AG04450 (cell line): ENCODE results near the gene NOP16. TPM values are rescaled to one million over a fixed set of nuclear protein-coding genes. Genes with fewer than 3 reads are reported as not detected.

ENCODE experiments used
- CTCF ChIA-PET: fragments of 300-600, 350-600 bp; formaldehyde crosslinking; extraction: SDS; loops from one replicate; lab custom pipeline; 2022; ENCODE audit warnings: antibody characterized with exemption, inconsistent platforms; lab: Charles Lee
- POLR2A ChIA-PET: fragments of 350-600 bp; formaldehyde crosslinking; extraction: SDS; loops from one replicate; lab custom pipeline; 2021; ENCODE audit warnings: antibody characterized with exemption, inconsistent platforms; lab: Yijun Ruan, JAX
- DNase-seq: peaks from one replicate; pipeline ENCODE4 v3.0.0-alpha.2; 2011; ENCODE audit warnings: low read depth, low spot score
- H3K27ac ChIP-seq: one replicate; pipeline ENCODE4 v1.5.1; 2012; ENCODE audit warnings: low read depth, low read length, control low read depth
- H3K27me3 ChIP-seq: one replicate; pipeline ENCODE4 v1.6.0; 2012; ENCODE audit warnings: low read length; ENCODE audit not compliant: control insufficient read depth, insufficient read depth
- H3K4me3 ChIP-seq: 2 replicates; pipeline ENCODE4 v1.5.1; 2011; ENCODE audit warnings: mild to moderate bottlenecking, low read depth, low read length, control low read depth
- H3K9me3 ChIP-seq: 2 replicates; pipeline ENCODE4 v1.5.1; 2012; ENCODE audit warnings: low read length; ENCODE audit not compliant: control insufficient read depth, insufficient read depth
- polyA plus RNA-seq: library from polyadenylated mRNA; depleted of rRNA; stranded (reverse); fragments of >200 nt; gene quantifications from 2 replicates; pipeline ENCODE4 v1.2.3, GENCODE V29; 2011
- TF ChIP-seq, protein P1 (sequence below): IDR thresholded peaks from 2 replicates; pipeline ENCODE4 v1.5.1; 2011; ENCODE audit warnings: low read depth, low read length, control low read depth, inconsistent platforms

The NOP16 gene
- polyA plus RNA-seq, 1 experiment, result 29.3 TPM

DNA sequence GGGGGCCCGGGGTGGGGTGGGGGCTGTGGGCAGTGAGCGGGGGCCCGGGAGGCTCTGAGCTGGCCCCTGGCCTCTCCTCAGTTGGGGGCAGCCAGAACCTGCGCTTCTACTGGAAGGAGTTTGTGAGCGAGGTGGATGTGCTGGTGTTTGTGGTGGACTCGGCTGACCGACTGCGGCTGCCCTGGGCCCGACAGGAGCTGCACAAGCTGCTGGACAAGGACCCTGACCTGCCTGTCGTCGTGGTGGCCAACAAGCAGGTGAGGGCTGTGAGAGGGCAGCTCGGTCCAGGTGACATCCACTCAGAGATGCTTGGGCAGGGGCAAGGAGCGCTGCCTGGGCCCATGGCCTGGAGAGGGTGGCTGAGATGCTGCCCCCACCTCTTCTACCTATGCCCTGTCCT is 19.7 kb downstream of the NOP16 start:
- ChIA-PET CTCF (interaction anchor here (1.1 kb wide), 1 partner anchor 278 kb away, joined by 3 read pairs; the partner anchor contains the start of gene TSPAN17), POLR2A (no interaction called here)

DNA sequence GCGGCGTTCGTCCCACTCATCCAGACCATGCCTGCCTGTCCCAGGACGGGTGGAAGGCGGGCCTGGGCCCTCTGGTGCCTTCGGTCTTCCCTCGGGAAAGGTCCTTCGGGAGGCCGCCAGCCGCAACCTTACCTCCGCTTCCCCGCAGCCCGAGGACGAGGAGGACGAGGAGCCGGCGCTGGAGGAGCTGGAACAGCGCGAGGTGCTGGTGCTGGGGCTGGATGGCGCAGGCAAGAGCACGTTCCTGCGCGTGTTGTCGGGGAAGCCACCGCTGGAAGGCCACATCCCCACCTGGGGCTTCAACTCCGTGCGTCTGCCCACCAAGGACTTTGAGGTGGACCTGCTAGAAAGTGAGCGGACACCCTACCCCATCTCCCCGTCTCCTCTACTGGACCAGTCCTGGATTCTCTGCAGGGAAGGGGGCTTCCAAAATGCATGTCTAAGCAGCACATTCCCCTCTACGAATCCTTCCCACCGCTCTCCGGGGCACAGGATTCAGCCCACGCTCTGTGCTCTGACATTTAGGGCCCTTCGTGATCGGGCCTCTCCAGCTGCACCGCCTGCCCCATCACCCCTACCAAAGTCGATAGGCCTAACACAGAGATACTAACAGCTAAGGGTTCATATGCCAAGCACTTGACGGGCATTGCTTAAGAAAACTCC is 22.0 kb downstream of the NOP16 start:
- no peaks in the 10 kb centered on the region for H3K27me3 ChIP-seq
- H3K4me3 ChIP-seq, result peak overlapping the region; percentile 75
- CTCF ChIA-PET, result no interaction called here
- no peak for DNase-seq
- peaks cover under 1% of the 10 kb centered on the region; the same call in 1 of the 2 replicates for H3K9me3 ChIP-seq
- peak overlapping the region; percentile 47 for H3K27ac ChIP-seq
- POLR2A ChIA-PET, result no interaction called here
- TF ChIP-seq, protein P1, sequence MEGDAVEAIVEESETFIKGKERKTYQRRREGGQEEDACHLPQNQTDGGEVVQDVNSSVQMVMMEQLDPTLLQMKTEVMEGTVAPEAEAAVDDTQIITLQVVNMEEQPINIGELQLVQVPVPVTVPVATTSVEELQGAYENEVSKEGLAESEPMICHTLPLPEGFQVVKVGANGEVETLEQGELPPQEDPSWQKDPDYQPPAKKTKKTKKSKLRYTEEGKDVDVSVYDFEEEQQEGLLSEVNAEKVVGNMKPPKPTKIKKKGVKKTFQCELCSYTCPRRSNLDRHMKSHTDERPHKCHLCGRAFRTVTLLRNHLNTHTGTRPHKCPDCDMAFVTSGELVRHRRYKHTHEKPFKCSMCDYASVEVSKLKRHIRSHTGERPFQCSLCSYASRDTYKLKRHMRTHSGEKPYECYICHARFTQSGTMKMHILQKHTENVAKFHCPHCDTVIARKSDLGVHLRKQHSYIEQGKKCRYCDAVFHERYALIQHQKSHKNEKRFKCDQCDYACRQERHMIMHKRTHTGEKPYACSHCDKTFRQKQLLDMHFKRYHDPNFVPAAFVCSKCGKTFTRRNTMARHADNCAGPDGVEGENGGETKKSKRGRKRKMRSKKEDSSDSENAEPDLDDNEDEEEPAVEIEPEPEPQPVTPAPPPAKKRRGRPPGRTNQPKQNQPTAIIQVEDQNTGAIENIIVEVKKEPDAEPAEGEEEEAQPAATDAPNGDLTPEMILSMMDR, result no peak

More for the DNA sequence above, 19.7 kb downstream of the NOP16 start:
- no peak for DNase-seq
- no peak overlapping the region for H3K4me3 ChIP-seq
- no peaks in the 10 kb centered on the region for H3K9me3 ChIP-seq
- H3K27ac ChIP-seq, result no peak overlapping the region
- TF ChIP-seq, protein P1, result no peak
- H3K27me3 ChIP-seq, result no peaks in the 10 kb centered on the region

DNA sequence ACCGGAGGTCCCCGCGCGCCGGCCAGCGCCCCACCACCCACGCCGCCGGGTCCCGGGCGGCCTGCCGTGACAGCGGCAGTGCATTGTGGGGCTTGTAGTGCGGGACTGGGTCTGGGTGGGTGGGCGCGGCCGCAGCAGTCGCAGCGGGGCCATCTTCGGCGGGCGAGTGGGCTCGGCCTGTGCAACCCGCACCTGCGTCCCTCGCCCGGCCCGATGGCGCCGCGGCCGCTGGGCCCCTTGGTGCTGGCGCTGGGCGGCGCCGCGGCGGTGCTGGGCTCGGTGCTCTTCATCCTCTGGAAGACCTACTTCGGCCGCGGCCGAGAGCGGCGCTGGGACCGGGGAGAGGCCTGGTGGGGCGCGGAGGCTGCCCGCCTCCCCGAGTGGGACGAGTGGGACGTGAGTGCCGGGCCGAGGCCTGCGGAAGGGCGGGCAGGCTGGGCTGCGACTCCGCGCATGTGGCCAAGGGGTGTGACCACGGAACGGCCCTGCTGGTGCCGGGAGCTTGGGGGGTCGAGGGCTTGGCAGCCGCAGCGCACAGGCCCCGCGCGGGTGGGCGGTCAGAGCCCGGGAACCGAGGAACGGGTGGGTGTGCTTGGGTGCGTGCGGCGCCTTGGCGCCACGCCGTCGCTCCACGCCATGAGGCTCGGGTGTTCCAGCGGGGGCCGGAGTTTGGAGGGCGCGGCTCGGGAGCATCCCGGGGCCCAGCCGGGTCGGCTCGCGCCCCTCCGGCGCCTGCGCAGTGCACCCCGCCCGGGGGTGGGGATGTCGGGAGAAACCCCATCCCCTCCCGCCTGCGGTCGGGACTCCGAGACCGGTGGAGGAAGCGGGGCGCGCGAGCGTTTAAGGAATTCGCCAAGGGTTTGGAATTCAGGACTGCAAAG is 22.8 kb downstream of the NOP16 start, which contains the start of gene ARL10:
TSS of gene ARL10 (plus strand) at position 137 of the 881 bp plus-strand sequence. CDS start at position 214, 77 bp downstream.
- H3K9me3 ChIP-seq, result peaks cover 4% of the 10 kb centered on the region; the same call in 1 of the 2 replicates
- peak within 1 kb of the TSS; percentile 47 for H3K27ac ChIP-seq
- H3K27me3 ChIP-seq, result no peaks in the 10 kb centered on the region
- DNase-seq, result no peak
- ChIA-PET CTCF (no interaction called here), POLR2A (no interaction called here)
- TF ChIP-seq, protein P1, result no peak
- peak within 1 kb of the TSS; percentile 75 for H3K4me3 ChIP-seq

DNA sequence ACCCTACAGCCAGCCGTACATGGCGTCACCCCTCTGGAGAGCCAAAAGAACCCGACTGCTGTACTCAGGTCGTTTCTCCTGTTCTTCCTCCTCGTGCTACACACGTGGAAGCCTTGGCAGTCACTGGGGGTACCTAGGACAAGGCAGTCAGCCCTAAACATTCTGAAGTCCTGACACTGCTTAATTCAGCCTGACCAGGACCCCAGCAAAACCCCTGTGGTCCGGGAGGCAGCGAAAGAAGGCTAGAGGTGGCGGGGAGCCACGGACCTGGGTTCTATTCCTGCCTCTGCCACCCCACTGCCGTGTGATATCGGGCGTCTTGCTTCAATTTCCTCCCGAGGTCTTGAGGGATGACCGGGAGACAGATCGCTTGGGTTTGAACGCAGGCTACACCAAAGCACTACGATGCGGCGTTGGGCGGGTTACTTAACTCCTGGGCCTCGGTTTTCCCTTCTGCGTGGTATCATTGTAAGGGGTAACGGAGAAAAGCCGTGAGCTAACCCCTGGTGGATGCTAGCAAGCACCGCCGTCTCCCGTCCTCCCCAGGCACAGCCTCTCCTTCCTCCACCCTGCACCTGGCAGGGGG is 23.5 kb downstream of the NOP16 start:
- ChIA-PET POLR2A (no interaction called here), CTCF (no interaction called here)
- Histone ChIP-seq H3K27ac (no peak overlapping the region), H3K4me3 (peak overlapping the region; percentile 75), H3K27me3 (no peaks in the 10 kb centered on the region), H3K9me3 (peaks cover 4% of the 10 kb centered on the region; the same call in 1 of the 2 replicates)
- DNase-seq, result no peak
- TF ChIP-seq, protein P1, result no peak
